BLaER1 treated with 17β-estradiol and CSF1 and Interleukin-3, amounts not matched to agents 10 nM and 100 nM (cell line): Measurements from ENCODE around the gene CEP104.
A peak's percentile ranks its signal among the peaks of the same experiment; 100 is the strongest.

Source experiments
- H3K27ac ChIP-seq, 11 experiments: shearing (Covaris generic); formaldehyde crosslinking; 2 replicates each; pipeline ENCODE4 v1.8.1; 2022
- H3K27me3 ChIP-seq, 11 experiments: shearing (Covaris generic); formaldehyde crosslinking; 2 replicates each; pipeline ENCODE4 v1.8.1; 2022
- H3K36me3 ChIP-seq, 11 experiments: shearing (Covaris generic); formaldehyde crosslinking; 2 replicates each; pipeline ENCODE4 v1.8.1; 2022
- H3K4me1 ChIP-seq, 10 experiments: shearing (Covaris generic); formaldehyde crosslinking; 2 replicates each; pipeline ENCODE4 v1.8.1; 2022
- H3K4me2 ChIP-seq, 11 experiments: shearing (Covaris generic); formaldehyde crosslinking; 2 replicates each; pipeline ENCODE4 v1.8.1; 2022
- H3K4me3 ChIP-seq, 10 experiments: shearing (Covaris generic); formaldehyde crosslinking; 2 replicates each; pipeline ENCODE4 v1.8.1; 2022
- H3K9ac ChIP-seq, 11 experiments: shearing (Covaris generic); formaldehyde crosslinking; 2 replicates each; pipeline ENCODE4 v1.8.1; 2022
- H3K9me3 ChIP-seq, 11 experiments: shearing (Covaris generic); formaldehyde crosslinking; replicated peaks in 1 of 11; 2 replicates each; pipeline ENCODE4 v1.8.1; 2022
- H4K20me1 ChIP-seq, 11 experiments: shearing (Covaris generic); formaldehyde crosslinking; 2 replicates each; pipeline ENCODE4 v1.8.1; 2022
- Cebpa-rat ChIP-seq, 11 experiments: shearing (Covaris generic); IDR thresholded peaks; 2 replicates each; pipeline ENCODE4 v1.8.1; 2022

Gene CEP104

GRCh38 chr1:3772715-3773571 lies 84.1 kb downstream of the CEP104 start, which contains the start of gene SMIM1:
Gene SMIM1 (plus strand): TSS chr1:3772749. CDS start chr1:3775374, 2,625 bp downstream.
- Histone ChIP-seq H3K27me3 (peaks cover 0 to 5% (median 0%) of the 10 kb centered on the region in 11 experiments; a peak in 3 of 22 replicates), H3K4me3 (peak within 1 kb of the TSS; percentile 60 to 77 (median 66)), H3K27ac (peak within 1 kb of the TSS in 10 of 11 experiments; percentile 37 to 69 (median 59); a peak in 20 of 22 replicates), H3K9ac (peak within 1 kb of the TSS; percentile 55 to 78 (median 76)), H3K4me1 (peaks cover 65 to 95% (median 91%) of the 10 kb centered on the region in 10 experiments), H3K9me3 (no peaks in the 10 kb centered on the region), H3K36me3 (peaks cover 0 to 3% (median 0%) of the 10 kb centered on the region in 11 experiments; a peak in 3 of 22 replicates), H4K20me1 (peaks cover 19 to 50% (median 43%) of the 10 kb centered on the region in 11 experiments; a peak in 21 of 22 replicates), H3K4me2 (peak within 1 kb of the TSS; percentile 93 to 100 (median 99))
- TF ChIP-seq Cebpa-rat (IDR thresholded peaks at IDR 0.05): no peak

GRCh38 chr1:3772027-3772714 lies 84.8 kb downstream of the CEP104 start:
- Histone ChIP-seq H3K9me3 (no peaks in the 10 kb centered on the region), H3K4me1 (peaks cover 65 to 87% (median 83%) of the 10 kb centered on the region in 10 experiments), H4K20me1 (peaks cover 11 to 42% (median 35%) of the 10 kb centered on the region in 11 experiments; a peak in 20 of 22 replicates), H3K36me3 (no peaks in the 10 kb centered on the region), H3K4me3 (peak overlapping the region; percentile 60 to 77 (median 66)), H3K9ac (peak overlapping the region; percentile 55 to 78 (median 75)), H3K4me2 (peak overlapping the region; percentile 93 to 100 (median 99)), H3K27me3 (peaks cover 0 to 5% (median 0%) of the 10 kb centered on the region in 11 experiments; a peak in 3 of 22 replicates), H3K27ac (peak overlapping the region in 10 of 11 experiments; percentile 37 to 69 (median 59); a peak in 18 of 22 replicates)
- TF ChIP-seq Cebpa-rat (IDR thresholded peaks at IDR 0.05): no peak

- peak overlapping the region; percentile 60 to 77 (median 66) for H3K4me3 ChIP-seq
- H4K20me1 ChIP-seq: peaks cover 3 to 34% (median 27%) of the 10 kb centered on the region in 11 experiments; a peak in 19 of 22 replicates
- H3K9me3 ChIP-seq: no peaks in the 10 kb centered on the region
- no peaks in the 10 kb centered on the region for H3K36me3 ChIP-seq
- H3K27me3 ChIP-seq: peaks cover 0 to 5% (median under 1%) of the 10 kb centered on the region in 11 experiments; a peak in 4 of 22 replicates
- H3K9ac ChIP-seq: peak overlapping the region; percentile 55 to 78 (median 75)
- H3K27ac ChIP-seq: peak overlapping the region in 10 of 11 experiments; percentile 37 to 69 (median 59); a peak in 17 of 22 replicates
- peak overlapping the region; percentile 93 to 100 (median 99) for H3K4me2 ChIP-seq
- H3K4me1 ChIP-seq: peaks cover 57 to 79% (median 75%) of the 10 kb centered on the region in 10 experiments
- no peak for TF ChIP-seq Cebpa-rat (IDR thresholded peaks at IDR 0.05)
These were observed 85.6 kb downstream of the CEP104 start for GRCh38 chr1:3771108-3772026.

GRCh38 chr1:3770047-3770765 lies 86.8 kb downstream of the CEP104 start:
- 0 out of 22 replicates have a peak overlapping the region, but pooled peaks of 1 of the 11 experiments have one; percentile 76 for H3K9ac ChIP-seq
- no peak for TF ChIP-seq Cebpa-rat (IDR thresholded peaks at IDR 0.05)
- no peak overlapping the region for H3K4me3 ChIP-seq
- H3K27me3 ChIP-seq: peaks cover 0 to 12% (median 5%) of the 10 kb centered on the region in 11 experiments; a peak in 6 of 22 replicates
- H3K36me3 ChIP-seq: no peaks in the 10 kb centered on the region
- peaks cover 0 to 23% (median 16%) of the 10 kb centered on the region in 11 experiments; a peak in 16 of 22 replicates for H4K20me1 ChIP-seq
- peak overlapping the region; percentile 30 to 100 (median 99); a peak in 21 of 22 replicates for H3K4me2 ChIP-seq
- H3K27ac ChIP-seq: no peak overlapping the region
- no peaks in the 10 kb centered on the region for H3K9me3 ChIP-seq
- H3K4me1 ChIP-seq: peaks cover 45 to 67% (median 63%) of the 10 kb centered on the region in 10 experiments

- no peaks in the 10 kb centered on the region for H3K36me3 ChIP-seq
- H4K20me1 ChIP-seq: peaks cover 0 to 12% (median 7%) of the 10 kb centered on the region in 11 experiments; a peak in 12 of 22 replicates
- peak overlapping the region in 8 of 11 experiments; percentile 34 to 100 (median 99); a peak in 15 of 22 replicates for H3K4me2 ChIP-seq
- H3K4me3 ChIP-seq: no peak overlapping the region
- no peak overlapping the region for H3K27ac ChIP-seq
- H3K9me3 ChIP-seq: no peaks in the 10 kb centered on the region
- H3K4me1 ChIP-seq: peaks cover 33 to 54% (median 51%) of the 10 kb centered on the region in 10 experiments
- peaks cover 0 to 12% (median 5%) of the 10 kb centered on the region in 11 experiments; a peak in 6 of 22 replicates for H3K27me3 ChIP-seq
- TF ChIP-seq Cebpa-rat (IDR thresholded peaks at IDR 0.05): no peak
- H3K9ac ChIP-seq: no peak overlapping the region
These were observed 88.1 kb downstream of the CEP104 start for GRCh38 chr1:3768811-3769390.

GRCh38 chr1:3767328-3767925 lies 89.6 kb downstream of the CEP104 start:
- Histone ChIP-seq H3K4me2 (no peak overlapping the region), H3K9me3 (no peaks in the 10 kb centered on the region), H3K27me3 (peaks cover 0 to 12% (median 0%) of the 10 kb centered on the region in 11 experiments; a peak in 5 of 22 replicates), H3K36me3 (no peaks in the 10 kb centered on the region), H3K9ac (no peak overlapping the region), H4K20me1 (no peaks in the 10 kb centered on the region), H3K4me1 (peaks cover 22 to 44% (median 38%) of the 10 kb centered on the region in 10 experiments), H3K27ac (no peak overlapping the region), H3K4me3 (no peak overlapping the region)
- TF ChIP-seq Cebpa-rat (IDR thresholded peaks at IDR 0.05): no peak
